GM23338 (cell line): ENCODE data around the gene ABL2.

Experiments
- EZH2phosphoT487 ChIP-seq: fragments of 200-600 bp; sonication (generic); IDR thresholded peaks from one replicate; pipeline ENCODE4 v1.8.1; 2018; ENCODE audit warnings: antibody characterized with exemption; ENCODE audit not compliant: unreplicated experiment
- JUNB ChIP-seq: IDR thresholded peaks from one replicate; pipeline ENCODE4 v1.6.1; 2016; ENCODE audit warnings: antibody characterized with exemption; ENCODE audit not compliant: unreplicated experiment

DNA sequence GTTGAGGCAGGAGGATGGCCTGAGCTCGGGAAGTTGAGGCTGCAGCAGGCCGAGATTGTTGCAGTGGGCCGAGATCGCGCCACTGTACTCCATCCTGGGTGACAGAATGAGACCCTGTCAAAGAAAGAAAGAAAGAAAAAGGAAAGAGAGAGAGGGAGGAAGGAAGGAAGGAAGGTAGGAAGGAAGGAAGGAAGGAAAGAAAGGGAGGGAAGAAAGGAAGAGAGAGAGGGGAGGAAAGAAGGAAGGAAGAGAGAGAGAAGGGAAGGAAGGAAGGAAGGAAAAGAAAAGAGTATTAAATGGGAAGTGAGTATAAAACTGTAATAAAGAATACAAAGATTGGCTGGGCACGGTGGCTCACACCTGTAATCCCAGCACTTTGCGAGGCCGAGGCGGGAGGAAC is 18.4 kb upstream of the ABL2 start:
- TF ChIP-seq JUNB: no peak
- no peak for TF ChIP-seq EZH2phosphoT487
